ENCODE data around the gene PDE7B.

GRCh38 chr6:135901774-135902524 is 50.4 kb downstream of the PDE7B start:
- TF ChIP-seq, protein P1, sequence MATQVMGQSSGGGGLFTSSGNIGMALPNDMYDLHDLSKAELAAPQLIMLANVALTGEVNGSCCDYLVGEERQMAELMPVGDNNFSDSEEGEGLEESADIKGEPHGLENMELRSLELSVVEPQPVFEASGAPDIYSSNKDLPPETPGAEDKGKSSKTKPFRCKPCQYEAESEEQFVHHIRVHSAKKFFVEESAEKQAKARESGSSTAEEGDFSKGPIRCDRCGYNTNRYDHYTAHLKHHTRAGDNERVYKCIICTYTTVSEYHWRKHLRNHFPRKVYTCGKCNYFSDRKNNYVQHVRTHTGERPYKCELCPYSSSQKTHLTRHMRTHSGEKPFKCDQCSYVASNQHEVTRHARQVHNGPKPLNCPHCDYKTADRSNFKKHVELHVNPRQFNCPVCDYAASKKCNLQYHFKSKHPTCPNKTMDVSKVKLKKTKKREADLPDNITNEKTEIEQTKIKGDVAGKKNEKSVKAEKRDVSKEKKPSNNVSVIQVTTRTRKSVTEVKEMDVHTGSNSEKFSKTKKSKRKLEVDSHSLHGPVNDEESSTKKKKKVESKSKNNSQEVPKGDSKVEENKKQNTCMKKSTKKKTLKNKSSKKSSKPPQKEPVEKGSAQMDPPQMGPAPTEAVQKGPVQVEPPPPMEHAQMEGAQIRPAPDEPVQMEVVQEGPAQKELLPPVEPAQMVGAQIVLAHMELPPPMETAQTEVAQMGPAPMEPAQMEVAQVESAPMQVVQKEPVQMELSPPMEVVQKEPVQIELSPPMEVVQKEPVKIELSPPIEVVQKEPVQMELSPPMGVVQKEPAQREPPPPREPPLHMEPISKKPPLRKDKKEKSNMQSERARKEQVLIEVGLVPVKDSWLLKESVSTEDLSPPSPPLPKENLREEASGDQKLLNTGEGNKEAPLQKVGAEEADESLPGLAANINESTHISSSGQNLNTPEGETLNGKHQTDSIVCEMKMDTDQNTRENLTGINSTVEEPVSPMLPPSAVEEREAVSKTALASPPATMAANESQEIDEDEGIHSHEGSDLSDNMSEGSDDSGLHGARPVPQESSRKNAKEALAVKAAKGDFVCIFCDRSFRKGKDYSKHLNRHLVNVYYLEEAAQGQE (IDR thresholded peaks at IDR 0.05; ENCODE audit: insufficient read depth in 1 of 2, low read depth in 2 of 2, low read length in 1 of 2): no peak
- TF ChIP-seq, protein P2, sequence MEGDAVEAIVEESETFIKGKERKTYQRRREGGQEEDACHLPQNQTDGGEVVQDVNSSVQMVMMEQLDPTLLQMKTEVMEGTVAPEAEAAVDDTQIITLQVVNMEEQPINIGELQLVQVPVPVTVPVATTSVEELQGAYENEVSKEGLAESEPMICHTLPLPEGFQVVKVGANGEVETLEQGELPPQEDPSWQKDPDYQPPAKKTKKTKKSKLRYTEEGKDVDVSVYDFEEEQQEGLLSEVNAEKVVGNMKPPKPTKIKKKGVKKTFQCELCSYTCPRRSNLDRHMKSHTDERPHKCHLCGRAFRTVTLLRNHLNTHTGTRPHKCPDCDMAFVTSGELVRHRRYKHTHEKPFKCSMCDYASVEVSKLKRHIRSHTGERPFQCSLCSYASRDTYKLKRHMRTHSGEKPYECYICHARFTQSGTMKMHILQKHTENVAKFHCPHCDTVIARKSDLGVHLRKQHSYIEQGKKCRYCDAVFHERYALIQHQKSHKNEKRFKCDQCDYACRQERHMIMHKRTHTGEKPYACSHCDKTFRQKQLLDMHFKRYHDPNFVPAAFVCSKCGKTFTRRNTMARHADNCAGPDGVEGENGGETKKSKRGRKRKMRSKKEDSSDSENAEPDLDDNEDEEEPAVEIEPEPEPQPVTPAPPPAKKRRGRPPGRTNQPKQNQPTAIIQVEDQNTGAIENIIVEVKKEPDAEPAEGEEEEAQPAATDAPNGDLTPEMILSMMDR (IDR thresholded peaks at IDR 0.05): no peak
- no peak for TF ChIP-seq POLR2AphosphoS5 (IDR thresholded peaks at IDR 0.05; ENCODE audit: low read depth, low read length)
- no peak for TF ChIP-seq SIN3A (IDR thresholded peaks at IDR 0.05; ENCODE audit: borderline replicate concordance, insufficient read depth, low read depth, low read length)
- no peak for TF ChIP-seq TCF7L2 (IDR thresholded peaks at IDR 0.05; ENCODE audit: low read depth, low read length)

Measured in Panc1 (cell line).